ENCODE results near the gene H1-8. TPM values are rescaled to one million over a fixed set of nuclear protein-coding genes. Genes with fewer than 3 reads are reported as not detected.

H1-8 gene
- total RNA-seq, 4 donors from 2014 or later = not detected

- intact Hi-C loops (cut with DNase I) = no loop called here
- Histone ChIP-seq H3K27ac (peak overlapping the region; percentile 72 to 92 (median 84)), H3K4me3 (peak overlapping the region in 3 of 4 donors; percentile 10 to 33 (median 19)), H3K36me3 (peaks cover 0 to 14% (median 0%) of the 10 kb centered on the region in 3 donors), H3K4me1 (peaks cover 32 to 97% (median 74%) of the 10 kb centered on the region in 3 donors), H3K27me3 (no peaks in the 10 kb centered on the region), H3K9me3 (no peaks in the 10 kb centered on the region)
- TF ChIP-seq POLR2A (IDR thresholded peaks at IDR 0.05) = no peak
- TF ChIP-seq CTCF (IDR thresholded peaks at IDR 0.05) = no peak
- 34 to 42% methylated on average over 19 of the region's 26 CpGs for WGBS, 2 donors
- peak; percentile 7 for DNase-seq
These were observed 49.6 kb downstream of the H1-8 start for GRCh38 chr3:129592381-129593131.

GRCh38 chr3:129593230-129593594 is 50.2 kb downstream of the H1-8 start:
- Histone ChIP-seq H3K27me3 (no peaks in the 10 kb centered on the region), H3K27ac (peak overlapping the region; percentile 72 to 92 (median 84)), H3K4me1 (peaks cover 35 to 97% (median 77%) of the 10 kb centered on the region in 3 donors), H3K36me3 (peaks cover 0 to 8% (median 0%) of the 10 kb centered on the region in 3 donors), H3K4me3 (peak overlapping the region in 1 of 4 donors; percentile 33), H3K9me3 (no peaks in the 10 kb centered on the region)
- intact Hi-C loops (cut with DNase I) = no loop called here
- 52 to 55% methylated on average over 3 to 5 of the region's 8 CpGs for WGBS, 2 donors
- DNase-seq = no peak
- no peak for TF ChIP-seq CTCF (IDR thresholded peaks at IDR 0.05)
- TF ChIP-seq POLR2A (IDR thresholded peaks at IDR 0.05) = no peak

- Histone ChIP-seq H3K4me1 (peaks cover 36 to 98% (median 83%) of the 10 kb centered on the region in 3 donors), H3K27ac (peak overlapping the region; percentile 72 to 92 (median 84)), H3K9me3 (no peaks in the 10 kb centered on the region), H3K4me3 (no peak overlapping the region), H3K36me3 (peaks cover 0 to 2% (median 0%) of the 10 kb centered on the region in 3 donors), H3K27me3 (no peaks in the 10 kb centered on the region)
- WGBS, 2 donors = 65 to 68% methylated on average over 16 to 17 of the region's 22 CpGs
- DNase-seq = no peak
- intact Hi-C loops (cut with DNase I) = no loop called here
- TF ChIP-seq CTCF (IDR thresholded peaks at IDR 0.05) (no peak), POLR2A (IDR thresholded peaks at IDR 0.05) (peak in 1 of 4 donors; percentile 14)
These were observed 50.8 kb downstream of the H1-8 start for GRCh38 chr3:129593595-129594339.

- H3K27ac ChIP-seq = peak overlapping the region; percentile 19 to 92 (median 84)
- DNase-seq = no peak
- WGBS, 2 donors = 54 to 66% methylated on average over 8 to 10 of the region's 10 CpGs
- no peaks in the 10 kb centered on the region for H3K9me3 ChIP-seq
- H3K27me3 ChIP-seq = no peaks in the 10 kb centered on the region
- TF ChIP-seq CTCF (IDR thresholded peaks at IDR 0.05) = no peak
- no peak for TF ChIP-seq POLR2A (IDR thresholded peaks at IDR 0.05)
- intact Hi-C loops (cut with DNase I) = no loop called here
- no peaks in the 10 kb centered on the region for H3K36me3 ChIP-seq
- H3K4me3 ChIP-seq = no peak overlapping the region
- H3K4me1 ChIP-seq = peaks cover 36 to 100% (median 85%) of the 10 kb centered on the region in 3 donors
These were observed 51.4 kb downstream of the H1-8 start for GRCh38 chr3:129594409-129594808.

- Histone ChIP-seq H3K27me3 (no peaks in the 10 kb centered on the region), H3K36me3 (no peaks in the 10 kb centered on the region), H3K9me3 (no peaks in the 10 kb centered on the region), H3K27ac (peak overlapping the region; percentile 67 to 94 (median 84)), H3K4me1 (peaks cover 40 to 100% (median 84%) of the 10 kb centered on the region in 3 donors), H3K4me3 (no peak overlapping the region)
- DNase-seq = no peak
- intact Hi-C loops (cut with DNase I) = no loop called here
- no peak for TF ChIP-seq CTCF (IDR thresholded peaks at IDR 0.05)
- TF ChIP-seq POLR2A (IDR thresholded peaks at IDR 0.05) = no peak
- 84 to 92% methylated on average over 2 of the region's 6 CpGs for WGBS, 2 donors
These were observed 52.0 kb downstream of the H1-8 start for GRCh38 chr3:129594907-129595390.
